B cell (primary cell): ENCODE results near the gene TRIM62.
"Not testable (repeated sequence)": the region's sequence is repeated elsewhere in the genome, so short reads cannot be mapped to it uniquely, and the experiment has no call there.

Source experiments
- EZH2 ChIP-seq: IDR thresholded peaks from 2 replicates; pipeline ENCODE4 v1.6.1; 2012; ENCODE audit warnings: borderline replicate concordance, low read depth, mild to moderate bottlenecking, moderate library complexity, low read length; ENCODE audit not compliant: insufficient read depth, poor library complexity, severe bottlenecking
- TF ChIP-seq, protein P1 (sequence below): fragments of 200-600 bp; IDR thresholded peaks from one replicate; pipeline ENCODE4 v1.8.0; 2022; ENCODE audit warnings: antibody characterized with exemption, mild to moderate bottlenecking

DNA sequence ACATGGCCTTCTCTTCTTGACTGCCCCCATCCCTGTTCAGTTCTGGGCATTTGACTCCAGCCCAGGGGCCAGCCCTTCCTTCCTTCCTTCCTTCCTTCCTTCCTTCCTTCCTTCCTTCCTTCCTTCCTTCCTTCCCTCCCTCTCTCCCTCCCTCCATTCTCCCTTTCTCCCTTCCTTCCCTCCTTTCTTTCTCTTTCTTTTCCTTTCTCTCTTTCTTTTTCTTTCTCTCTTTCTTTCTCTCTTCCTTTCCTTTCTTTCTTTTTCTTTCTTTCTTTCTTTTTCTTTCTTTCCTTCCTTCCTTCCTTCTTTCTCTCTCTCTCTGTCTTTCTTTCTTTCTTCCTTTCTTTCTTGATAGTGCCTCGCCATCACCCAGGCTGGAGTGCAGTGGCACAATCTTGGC, 45.8 kb downstream of the TRIM62 start:
- TF ChIP-seq, protein P1, sequence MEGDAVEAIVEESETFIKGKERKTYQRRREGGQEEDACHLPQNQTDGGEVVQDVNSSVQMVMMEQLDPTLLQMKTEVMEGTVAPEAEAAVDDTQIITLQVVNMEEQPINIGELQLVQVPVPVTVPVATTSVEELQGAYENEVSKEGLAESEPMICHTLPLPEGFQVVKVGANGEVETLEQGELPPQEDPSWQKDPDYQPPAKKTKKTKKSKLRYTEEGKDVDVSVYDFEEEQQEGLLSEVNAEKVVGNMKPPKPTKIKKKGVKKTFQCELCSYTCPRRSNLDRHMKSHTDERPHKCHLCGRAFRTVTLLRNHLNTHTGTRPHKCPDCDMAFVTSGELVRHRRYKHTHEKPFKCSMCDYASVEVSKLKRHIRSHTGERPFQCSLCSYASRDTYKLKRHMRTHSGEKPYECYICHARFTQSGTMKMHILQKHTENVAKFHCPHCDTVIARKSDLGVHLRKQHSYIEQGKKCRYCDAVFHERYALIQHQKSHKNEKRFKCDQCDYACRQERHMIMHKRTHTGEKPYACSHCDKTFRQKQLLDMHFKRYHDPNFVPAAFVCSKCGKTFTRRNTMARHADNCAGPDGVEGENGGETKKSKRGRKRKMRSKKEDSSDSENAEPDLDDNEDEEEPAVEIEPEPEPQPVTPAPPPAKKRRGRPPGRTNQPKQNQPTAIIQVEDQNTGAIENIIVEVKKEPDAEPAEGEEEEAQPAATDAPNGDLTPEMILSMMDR = not testable (repeated sequence)
- TF ChIP-seq EZH2 = not testable (repeated sequence)
